RWPE1 (cell line): Measurements from ENCODE around the gene SGTA.

ENCODE experiments used
- CTCF ChIA-PET: fragments of 350-600 bp; sonication (Branson Sonifier 250); formaldehyde crosslinking; extraction: SDS; loops from one replicate; lab custom pipeline; 2021; lab: Yijun Ruan, JAX
- POLR2A ChIA-PET: fragments of 400-600 bp; formaldehyde crosslinking; extraction: SDS; loops from one replicate; lab custom pipeline; 2020; ENCODE audit warnings: antibody characterized with exemption; ENCODE audit not compliant: low non-redundant PET; lab: Yijun Ruan, JAX
- DNase-seq: peaks from one replicate; pipeline ENCODE4 v3.0.0; 2012; ENCODE audit warnings: low spot score
- H3K27ac ChIP-seq: fragments of 450-650 bp; 2 replicates; pipeline ENCODE4 v1.5.1; 2017
- CTCF ChIP-seq: fragments of 450-650 bp; conservative IDR thresholded peaks from 2 replicates; pipeline ENCODE4 v1.5.1; 2017; ENCODE audit warnings: low read depth, mild to moderate bottlenecking

Gene SGTA

GRCh38 chr19:2814426-2814825 is 31.4 kb upstream of the SGTA start:
- H3K27ac ChIP-seq = no peak overlapping the region
- CTCF ChIA-PET = no interaction called here
- DNase-seq = no peak
- TF ChIP-seq CTCF = no peak
- POLR2A ChIA-PET = no interaction called here

GRCh38 chr19:2813235-2814160 is 30.4 kb upstream of the SGTA start:
- ChIA-PET CTCF (no interaction called here), POLR2A (no interaction called here)
- no peak overlapping the region for H3K27ac ChIP-seq
- no peak for TF ChIP-seq CTCF
- no peak for DNase-seq

GRCh38 chr19:2812414-2813234 is 29.6 kb upstream of the SGTA start:
- DNase-seq = no peak
- H3K27ac ChIP-seq = no peak overlapping the region
- CTCF ChIA-PET = interaction anchor here (0.5 kb wide), 1 partner anchor 25 kb away, joined by 3 read pairs; no protein-coding TSS in a partner anchor
- POLR2A ChIA-PET = no interaction called here
- TF ChIP-seq CTCF = no peak

- H3K27ac ChIP-seq = no peak overlapping the region
- DNase-seq = no peak
- POLR2A ChIA-PET = no interaction called here
- no peak for TF ChIP-seq CTCF
- CTCF ChIA-PET = interaction anchor here (0.5 kb wide), 1 partner anchor 24 kb away, joined by 3 read pairs; no protein-coding TSS in a partner anchor
Measured at GRCh38 chr19:2811735-2812413, 28.8 kb upstream of the SGTA start.

- ChIA-PET POLR2A (no interaction called here), CTCF (interaction anchor here (0.6 kb wide), 1 partner anchor 9 kb away, joined by 3 read pairs; no protein-coding TSS in a partner anchor)
- DNase-seq = no peak
- no peak for TF ChIP-seq CTCF
- no peak overlapping the region for H3K27ac ChIP-seq
Measured at GRCh38 chr19:2811221-2811722, 28.2 kb upstream of the SGTA start.
